Osteocyte (in vitro differentiated cells): Measurements from ENCODE around the gene BCLAF3. TPM values are rescaled to one million over a fixed set of nuclear protein-coding genes. Genes with fewer than 3 reads are reported as not detected.

Experiments used
- DNase-seq: peaks from one replicate; pipeline ENCODE4 v3.0.0; 2021; ENCODE audit warnings: mixed read lengths; ENCODE audit not compliant: unreplicated experiment; ENCODE audit errors: extremely low spot score
- H3K27ac Mint-ChIP-seq: one replicate; pipeline ENCODE4 v1.8.0; 2021; ENCODE audit warnings: mild to moderate bottlenecking, mixed read lengths; ENCODE audit not compliant: unreplicated experiment
- H3K27me3 Mint-ChIP-seq: one replicate; pipeline ENCODE4 v1.8.0; 2021; ENCODE audit warnings: mixed read lengths; ENCODE audit not compliant: unreplicated experiment
- H3K36me3 Mint-ChIP-seq: one replicate; pipeline ENCODE4 v1.8.0; 2021; ENCODE audit warnings: mixed read lengths; ENCODE audit not compliant: unreplicated experiment
- H3K4me1 Mint-ChIP-seq: one replicate; pipeline ENCODE4 v1.8.0; 2021; ENCODE audit warnings: mixed read lengths; ENCODE audit not compliant: unreplicated experiment
- H3K4me3 Mint-ChIP-seq: one replicate; pipeline ENCODE4 v1.8.0; 2021; ENCODE audit warnings: mild to moderate bottlenecking, moderate library complexity, mixed read lengths; ENCODE audit not compliant: unreplicated experiment
- H3K9me3 Mint-ChIP-seq: one replicate; pipeline ENCODE4 v1.8.0; 2021; ENCODE audit warnings: mixed read lengths; ENCODE audit not compliant: unreplicated experiment
- CTCF ChIP-seq: fragments of 200-600 bp; sonication (generic); IDR thresholded peaks from 2 replicates; pipeline ENCODE4 v1.5.0; 2021; ENCODE audit warnings: antibody characterized with exemption, mild to moderate bottlenecking, moderate library complexity
- long read RNA-seq: library from polyadenylated mRNA; unstranded; transcript quantifications from one replicate; pipeline ENCODE4 v2.0.0, GENCODE V29; 2021
- total RNA-seq: library from RNA; stranded (reverse); gene quantifications from 2 replicates; pipeline ENCODE4 v1.2.1, GENCODE V29; 2021

The BCLAF3 gene
- 11.4 and 11.5 TPM in 2 replicates for total RNA-seq
- long read RNA-seq, partial matches to known transcripts: 1 of 6 reads
- long read RNA-seq, other reads (novel, unspliced or antisense): 5 of 6 reads

- TF ChIP-seq CTCF: peak; percentile 75
- no peaks in the 10 kb centered on the region for H3K27me3 Mint-ChIP-seq
- peak within 1 kb of the TSS; percentile 82 for H3K4me3 Mint-ChIP-seq
- H3K9me3 Mint-ChIP-seq: no peaks in the 10 kb centered on the region
- peaks cover 10% of the 10 kb centered on the region for H3K4me1 Mint-ChIP-seq
- peak within 1 kb of the TSS; percentile 79 for H3K27ac Mint-ChIP-seq
- peak; percentile 97 for DNase-seq
- no peaks in the 10 kb centered on the region for H3K36me3 Mint-ChIP-seq
Measured at GRCh38 chrX:19990556-19991349, at the start of gene BCLAF3. Gene BCLAF3, minus strand, starts transcription at chrX:19991061. Its CDS starts 20,797 bp downstream, at chrX:19970264.

GRCh38 chrX:20038966-20039365 lies 48.1 kb upstream of the BCLAF3 start:
- no peak overlapping the region for H3K4me3 Mint-ChIP-seq
- no peaks in the 10 kb centered on the region for H3K4me1 Mint-ChIP-seq
- no peak for TF ChIP-seq CTCF
- DNase-seq: no peak
- peaks cover 7% of the 10 kb centered on the region for H3K9me3 Mint-ChIP-seq
- H3K27me3 Mint-ChIP-seq: no peaks in the 10 kb centered on the region
- no peaks in the 10 kb centered on the region for H3K36me3 Mint-ChIP-seq
- no peak overlapping the region for H3K27ac Mint-ChIP-seq

GRCh38 chrX:20037186-20037585 lies 46.3 kb upstream of the BCLAF3 start:
- Mint-ChIP-seq H3K4me1 (no peaks in the 10 kb centered on the region), H3K9me3 (peaks cover 7% of the 10 kb centered on the region), H3K27me3 (no peaks in the 10 kb centered on the region), H3K4me3 (no peak overlapping the region), H3K27ac (no peak overlapping the region), H3K36me3 (no peaks in the 10 kb centered on the region)
- TF ChIP-seq CTCF: no peak
- no peak for DNase-seq

- Mint-ChIP-seq H3K4me3 (no peak overlapping the region), H3K9me3 (no peaks in the 10 kb centered on the region), H3K36me3 (no peaks in the 10 kb centered on the region), H3K4me1 (no peaks in the 10 kb centered on the region), H3K27ac (no peak overlapping the region), H3K27me3 (no peaks in the 10 kb centered on the region)
- no peak for TF ChIP-seq CTCF
- DNase-seq: no peak
Measured at GRCh38 chrX:20032201-20032600, 41.3 kb upstream of the BCLAF3 start.

GRCh38 chrX:20029728-20030127 lies 38.9 kb upstream of the BCLAF3 start:
- peaks cover 5% of the 10 kb centered on the region for H3K4me1 Mint-ChIP-seq
- no peaks in the 10 kb centered on the region for H3K27me3 Mint-ChIP-seq
- no peak overlapping the region for H3K4me3 Mint-ChIP-seq
- no peak for DNase-seq
- TF ChIP-seq CTCF: no peak
- no peak overlapping the region for H3K27ac Mint-ChIP-seq
- no peaks in the 10 kb centered on the region for H3K36me3 Mint-ChIP-seq
- peaks cover 3% of the 10 kb centered on the region for H3K9me3 Mint-ChIP-seq
